Measurements from ENCODE around the gene ODAD3. TPM values are rescaled to one million over a fixed set of nuclear protein-coding genes. Genes with fewer than 3 reads are reported as not detected.

The ODAD3 gene
- total RNA-seq, 1 experiment from 2014 or later, result 3.9 TPM

GRCh38 chr19:11397089-11397610 is 37.8 kb downstream of the ODAD3 start:
- Histone ChIP-seq H3K9me3 (ENCODE audit: low read length) (no peaks in the 10 kb centered on the region), H3K79me2 (ENCODE audit: low read length) (no peaks in the 10 kb centered on the region), H3K36me3 (ENCODE audit: low read depth, low read length) (no peaks in the 10 kb centered on the region; the same call in 1 of the 2 replicates), H2AFZ (ENCODE audit: low read length) (no peak overlapping the region), H3K27ac (ENCODE audit: low read length) (no peak overlapping the region), H3K9me2 (replicated peaks; ENCODE audit: low read length) (no peaks in the 10 kb centered on the region), H3K27me3 (ENCODE audit: low read length) (no peaks in the 10 kb centered on the region), H4K20me1 (ENCODE audit: low read length) (no peaks in the 10 kb centered on the region), H3F3A (ENCODE audit: low read length, unreplicated experiment) (no peaks in the 10 kb centered on the region), H3K4me2 (ENCODE audit: low read length) (no peak overlapping the region), H3K4me1 (ENCODE audit: insufficient read depth, low read length) (no peaks in the 10 kb centered on the region), H3K4me3 (ENCODE audit: low read length) (no peak overlapping the region), H3K9ac (ENCODE audit: low read length) (no peak overlapping the region)
- CTCF ChIA-PET, result no interaction called here
- TF ChIP-seq EZH2phosphoT487 (IDR thresholded peaks at IDR 0.05; ENCODE audit: borderline replicate concordance, low read length) (no peak), EZH2 (IDR thresholded peaks at IDR 0.05; ENCODE audit: low read length, unreplicated experiment) (no peak), CTCF (conservative IDR thresholded peaks at IDR 0.05; ENCODE audit: low read depth, low read length) (no peak)
- DNase-seq (no peak), ATAC-seq (no peak)
- no TSS peak for BruUV-seq (replicated peaks)
- POLR2A ChIA-PET (ENCODE audit: unreplicated experiment), result no interaction called here
- intact Hi-C loops (cut with micrococcal nuclease), result no loop called here

GRCh38 chr19:11390933-11391680 is 43.8 kb downstream of the ODAD3 start:
- H3K9me2 ChIP-seq (replicated peaks; ENCODE audit: low read length), result no peaks in the 10 kb centered on the region
- H3K27ac ChIP-seq (ENCODE audit: low read length), result no peak overlapping the region
- intact Hi-C loops (cut with micrococcal nuclease), result no loop called here
- H3K9me3 ChIP-seq (ENCODE audit: low read length), result no peaks in the 10 kb centered on the region
- H4K20me1 ChIP-seq (ENCODE audit: low read length), result no peaks in the 10 kb centered on the region
- ATAC-seq, result no peak
- no peak overlapping the region for H2AFZ ChIP-seq (ENCODE audit: low read length)
- H3K4me3 ChIP-seq (ENCODE audit: low read length), result no peak overlapping the region
- no peak overlapping the region for H3K9ac ChIP-seq (ENCODE audit: low read length)
- no peaks in the 10 kb centered on the region for H3K36me3 ChIP-seq (ENCODE audit: low read depth, low read length)
- no peaks in the 10 kb centered on the region for H3F3A ChIP-seq (ENCODE audit: low read length, unreplicated experiment)
- H3K4me1 ChIP-seq (ENCODE audit: insufficient read depth, low read length), result no peaks in the 10 kb centered on the region
- H3K27me3 ChIP-seq (ENCODE audit: low read length), result no peaks in the 10 kb centered on the region
- DNase-seq, result peak; percentile 39
- no peaks in the 10 kb centered on the region for H3K79me2 ChIP-seq (ENCODE audit: low read length)
- no peak for TF ChIP-seq EZH2phosphoT487 (IDR thresholded peaks at IDR 0.05; ENCODE audit: borderline replicate concordance, low read length)
- no peak for TF ChIP-seq CTCF (conservative IDR thresholded peaks at IDR 0.05; ENCODE audit: low read depth, low read length)
- no peak for TF ChIP-seq EZH2 (IDR thresholded peaks at IDR 0.05; ENCODE audit: low read length, unreplicated experiment)
- ChIA-PET CTCF (interaction anchor here (0.6 to 0.7 kb wide), 3 partner anchors 57 to 747 kb away, joined by 3 to 9 read pairs (median 3); partner anchors contain the start of gene ZNF700), POLR2A (ENCODE audit: unreplicated experiment) (no interaction called here)
- BruUV-seq (replicated peaks), result no TSS peak
- no peak overlapping the region for H3K4me2 ChIP-seq (ENCODE audit: low read length)

- ATAC-seq (no peak), DNase-seq (no peak)
- H2AFZ ChIP-seq (ENCODE audit: low read length), result no peak overlapping the region
- no peaks in the 10 kb centered on the region for H3K9me3 ChIP-seq (ENCODE audit: low read length)
- H3K36me3 ChIP-seq (ENCODE audit: low read depth, low read length), result no peaks in the 10 kb centered on the region
- no peak overlapping the region for H3K4me3 ChIP-seq (ENCODE audit: low read length)
- TF ChIP-seq EZH2phosphoT487 (IDR thresholded peaks at IDR 0.05; ENCODE audit: borderline replicate concordance, low read length) (no peak), EZH2 (IDR thresholded peaks at IDR 0.05; ENCODE audit: low read length, unreplicated experiment) (no peak), CTCF (conservative IDR thresholded peaks at IDR 0.05; ENCODE audit: low read depth, low read length) (no peak)
- H3K27ac ChIP-seq (ENCODE audit: low read length), result no peak overlapping the region
- no TSS peak for BruUV-seq (replicated peaks)
- no peak overlapping the region for H3K9ac ChIP-seq (ENCODE audit: low read length)
- H4K20me1 ChIP-seq (ENCODE audit: low read length), result no peaks in the 10 kb centered on the region
- H3K4me2 ChIP-seq (ENCODE audit: low read length), result no peak overlapping the region
- H3K9me2 ChIP-seq (replicated peaks; ENCODE audit: low read length), result no peaks in the 10 kb centered on the region
- POLR2A ChIA-PET (ENCODE audit: unreplicated experiment), result no interaction called here
- no peaks in the 10 kb centered on the region for H3K27me3 ChIP-seq (ENCODE audit: low read length)
- H3F3A ChIP-seq (ENCODE audit: low read length, unreplicated experiment), result no peaks in the 10 kb centered on the region
- H3K79me2 ChIP-seq (ENCODE audit: low read length), result no peaks in the 10 kb centered on the region
- intact Hi-C loops (cut with micrococcal nuclease), result no loop called here
- no peaks in the 10 kb centered on the region for H3K4me1 ChIP-seq (ENCODE audit: insufficient read depth, low read length)
- CTCF ChIA-PET, result interaction anchor here (0.6 kb wide), 1 partner anchor 32 kb away, joined by 7 read pairs; no protein-coding TSS in a partner anchor
Measured at GRCh38 chr19:11390359-11390758, 44.6 kb downstream of the ODAD3 start.
